Endothelial cell of umbilical vein (primary cell): ENCODE measurements around the gene C17orf67. TPM values are rescaled to one million over a fixed set of nuclear protein-coding genes. Genes with fewer than 3 reads are reported as not detected.

Source experiments
- BruUV-seq: library from RNA; stranded (reverse); fragments of 400-500 nt; replicated peaks from 2 replicates; lab custom pipeline; 2021; lab: Mats Ljungman, UMichigan
- CTCF ChIA-PET: fragments of 300-600, 350-600 bp; sonication (Branson Sonifier 250); formaldehyde crosslinking; loops from one replicate; lab custom pipeline; 2021; ENCODE audit warnings: antibody characterized with exemption, inconsistent platforms; lab: Charles Lee
- POLR2A ChIA-PET: fragments of 300-600, 350-600 bp; sonication (Branson Sonifier 250); formaldehyde crosslinking; loops from one replicate; lab custom pipeline; 2021; ENCODE audit warnings: antibody characterized with exemption, inconsistent platforms; lab: Charles Lee
- DNase-seq: peaks from one replicate; pipeline ENCODE4 v3.0.0-alpha.2; 2011; ENCODE audit warnings: low read depth, low spot score
- FAIRE-seq: peaks from 2 replicates; lab custom pipeline; 2011; peaks lifted over from hg19 to GRCh38; lab: Jason Lieb, UNC
- H2AFZ ChIP-seq: 2 replicates; pipeline ENCODE4 v1.6.0; 2012; ENCODE audit warnings: low read depth, low read length, control low read depth, inconsistent platforms
- H3K27ac ChIP-seq: 2 replicates; pipeline ENCODE4 v1.5.1; 2011; ENCODE audit warnings: low read depth, mild to moderate bottlenecking, control low read depth, low read length, moderate library complexity; ENCODE audit not compliant: insufficient read depth
- H3K27me3 ChIP-seq, 2 experiments: 2 replicates each; pipeline versions ENCODE4 v1.6.0 to v1.6.1; 2011; ENCODE audit warnings: low read length in 2 of 2, mixed read lengths in 1 of 2; ENCODE audit not compliant: control insufficient read depth in 2 of 2, insufficient read depth in 2 of 2
- H3K36me3 ChIP-seq, 2 experiments: 2 replicates in 1 of 2; 3 replicates in 1 of 2; pipeline ENCODE4 v1.5.1; 2011; ENCODE audit warnings: low read length in 2 of 2, mild to moderate bottlenecking in 1 of 2, moderate library complexity in 1 of 2; ENCODE audit not compliant: control insufficient read depth in 2 of 2, insufficient read depth in 2 of 2; ENCODE audit errors: extremely low read depth in 1 of 2
- H3K4me1 ChIP-seq: 3 replicates; pipeline ENCODE4 v1.5.1; 2011; ENCODE audit warnings: mild to moderate bottlenecking, low read length; ENCODE audit not compliant: control insufficient read depth, insufficient read depth; ENCODE audit errors: extremely low read depth
- H3K4me2 ChIP-seq: 2 replicates; pipeline ENCODE4 v1.6.1; 2011; ENCODE audit warnings: low read length, control low read depth, mixed read lengths; ENCODE audit not compliant: insufficient read depth
- H3K4me3 ChIP-seq, 3 experiments: fragments of 200-600 bp in 1 of 3; sonication (generic), shearing (Covaris generic) in 1 of 3; replicated peaks in 1 of 3; 2 replicates each; pipeline ENCODE4 v1.5.1; 2011 to 2016; ENCODE audit warnings: control low read depth in 3 of 3, low read length in 3 of 3, mild to moderate bottlenecking in 2 of 3, inconsistent platforms in 1 of 3, low read depth in 1 of 3, moderate library complexity in 1 of 3; ENCODE audit not compliant: insufficient read depth in 1 of 3
- H3K79me2 ChIP-seq: 2 replicates; pipeline ENCODE4 v1.6.0; 2012; ENCODE audit warnings: low read length, inconsistent platforms; ENCODE audit not compliant: control insufficient read depth, insufficient read depth
- H3K9ac ChIP-seq: replicated peaks from 2 replicates; pipeline ENCODE3; 2011; ENCODE audit warnings: low read length, control low read depth; ENCODE audit not compliant: insufficient read depth; ENCODE audit errors: extremely low read depth
- H3K9me1 ChIP-seq: replicated peaks from 3 replicates; pipeline ENCODE4 v1.6.0; 2011; ENCODE audit warnings: mild to moderate bottlenecking, low read length; ENCODE audit not compliant: control insufficient read depth, insufficient read depth; ENCODE audit errors: extremely low read depth
- H3K9me3 ChIP-seq: replicated peaks from 2 replicates; pipeline ENCODE4 v1.5.1; 2012; ENCODE audit warnings: low read length, inconsistent platforms; ENCODE audit not compliant: control insufficient read depth, insufficient read depth
- H4K20me1 ChIP-seq: replicated peaks from 2 replicates; pipeline ENCODE3; 2011; ENCODE audit warnings: mild to moderate bottlenecking, low read length; ENCODE audit not compliant: control insufficient read depth, insufficient read depth; ENCODE audit errors: extremely low read depth
- CTCF ChIP-seq, 2 donors: IDR thresholded peaks; 1 replicate in 1 of 2; 2 replicates in 1 of 2; pipeline ENCODE4 v1.5.1; 2011; ENCODE audit warnings: low read length in 2 of 2, mild to moderate bottlenecking in 2 of 2, moderate library complexity in 2 of 2, control low read depth in 1 of 2, inconsistent platforms in 1 of 2, low read depth in 1 of 2; ENCODE audit not compliant: insufficient read depth in 1 of 2; ENCODE audit errors: extremely low read depth in 1 of 2
- EZH2 ChIP-seq: IDR thresholded peaks from 2 replicates; pipeline ENCODE4 v1.6.1; 2012; ENCODE audit warnings: borderline replicate concordance, low read depth, mild to moderate bottlenecking, moderate library complexity, low read length, inconsistent platforms; ENCODE audit not compliant: severe bottlenecking
- FOS ChIP-seq: IDR thresholded peaks from 2 replicates; pipeline ENCODE4 v1.6.1; 2011; ENCODE audit warnings: mild to moderate bottlenecking, low read length, moderate library complexity, borderline replicate concordance; ENCODE audit not compliant: insufficient read depth
- GATA2 ChIP-seq: IDR thresholded peaks from 2 replicates; pipeline ENCODE4 v1.7.0; 2011; ENCODE audit warnings: low read depth, mild to moderate bottlenecking, moderate library complexity, mixed read lengths, low read length; ENCODE audit not compliant: insufficient read length, insufficient read depth
- JUN ChIP-seq: IDR thresholded peaks from 2 replicates; pipeline ENCODE4 v1.6.1; 2011; ENCODE audit warnings: borderline replicate concordance, low read depth; ENCODE audit not compliant: insufficient read length, insufficient read depth
- POLR2A ChIP-seq: IDR thresholded peaks from 2 replicates; pipeline ENCODE4 v1.6.1; 2012; ENCODE audit warnings: low read depth, mild to moderate bottlenecking, control low read depth, low read length
- POLR2AphosphoS5 ChIP-seq: IDR thresholded peaks from 2 replicates; pipeline ENCODE4 v1.6.1; 2012; ENCODE audit warnings: low read depth, mild to moderate bottlenecking, control low read depth, low read length, moderate library complexity; ENCODE audit not compliant: insufficient read depth
- dilution Hi-C: fragments of 300-500 bp; cut with MboI; formaldehyde crosslinking; loops from one replicate; pipeline ENCODE4 v1.15.0; 2019; ENCODE audit warnings: low sequenced_read_pairs; ENCODE audit not compliant: extremely low pct_ligation_motif_present
- intact Hi-C: fragments of 100-400 bp; cut with micrococcal nuclease; formaldehyde crosslinking; loops from one replicate; pipeline ENCODE4 v1.10.0; 2022
- polyA plus RNA-seq, 4 experiments: library from polyadenylated mRNA; depleted of rRNA in 3 of 4; stranded (reverse) in 3 of 4; unstranded in 1 of 4; fragments of >200 nt; gene quantifications; 2 replicates each; pipeline versions ENCODE4 v1.2.1 to v1.2.3, GENCODE V29; 2011 to 2012; ENCODE audit warnings: missing spikeins in 1 of 4
- total RNA-seq: library from RNA; stranded (reverse); gene quantifications from 2 replicates; pipeline ENCODE4 v1.2.3, GENCODE V29; 2021
- TF ChIP-seq, protein P1 (sequence below): IDR thresholded peaks from 2 replicates; pipeline ENCODE4 v1.6.1; 2011; ENCODE audit not compliant: insufficient read depth, insufficient read length

The C17orf67 gene
- total and polyA plus RNA-seq, 2 donors (not counting 3 experiments of a cell fraction or from before 2014, with no cell fraction given): 1.9 to 5.8 TPM

DNA sequence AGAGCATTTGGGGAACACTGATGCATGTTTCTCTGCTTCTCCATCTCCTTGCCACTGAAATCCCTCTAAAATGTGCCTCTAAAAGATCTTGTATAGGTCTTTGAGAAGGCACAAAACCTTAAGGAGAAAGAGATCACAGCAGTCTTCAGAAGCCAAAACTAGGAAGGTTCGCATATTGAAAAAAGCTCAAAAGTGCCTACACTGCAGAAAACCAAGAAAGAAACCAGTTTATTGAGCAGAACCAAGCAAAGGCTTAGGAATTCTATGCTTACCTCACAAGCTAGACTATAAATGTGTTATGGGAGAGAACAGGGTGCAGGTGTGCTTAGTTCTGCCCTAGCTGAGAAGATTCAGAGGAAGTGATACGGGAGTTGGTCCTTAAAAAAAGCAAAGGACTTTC lies 16.9 kb upstream of the C17orf67 start:
- Histone ChIP-seq H3K4me3 (no peak overlapping the region), H3K4me2 (no peak overlapping the region), H3K36me3 (peaks cover 5 to 11% of the 10 kb centered on the region in 2 experiments), H3K4me1 (peaks cover 5% of the 10 kb centered on the region), H3K9me1 (no peaks in the 10 kb centered on the region), H3K9ac (no peak overlapping the region), H2AFZ (no peak overlapping the region), H3K27me3 (no peaks in the 10 kb centered on the region), H3K9me3 (no peaks in the 10 kb centered on the region), H4K20me1 (no peaks in the 10 kb centered on the region), H3K79me2 (no peaks in the 10 kb centered on the region), H3K27ac (no peak overlapping the region)
- no TSS peak for BruUV-seq
- FAIRE-seq: no peak
- ChIA-PET POLR2A (no interaction called here), CTCF (interaction anchor here (1.0 to 3.0 kb wide), 4 partner anchors 13 to 31 kb away, joined by 4 to 14 read pairs (median 5); partner anchors contain the start of genes C17orf67 and DGKE)
- dilution Hi-C loops: no loop called here
- intact Hi-C loops: no loop called here
- no peak for DNase-seq
- no peak for TF ChIP-seq JUN
- no peak for TF ChIP-seq POLR2AphosphoS5
- TF ChIP-seq EZH2: no peak

DNA sequence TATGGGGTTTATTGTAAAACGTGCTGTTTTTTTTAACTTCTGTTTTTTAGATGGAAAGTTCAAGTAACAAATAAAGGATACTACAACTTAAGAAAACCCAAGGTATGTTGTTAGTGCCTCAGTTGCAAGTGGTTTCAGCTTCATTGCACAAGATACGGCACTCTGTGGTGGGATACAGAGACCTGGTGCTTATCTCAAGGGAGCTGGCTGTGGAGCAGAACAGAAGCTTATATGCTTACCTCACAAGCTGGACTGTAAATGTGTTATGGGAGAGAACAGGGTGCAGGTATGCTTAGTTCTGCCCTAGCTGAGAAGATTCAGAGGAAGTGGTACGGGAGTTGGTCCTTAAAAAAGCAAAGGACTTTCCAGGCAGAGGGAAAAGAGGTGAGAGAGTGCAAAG lies 15.4 kb upstream of the C17orf67 start:
- BruUV-seq: no TSS peak
- CTCF ChIA-PET: interaction anchor here (1.0 kb wide), 1 partner anchor 29 kb away, joined by 3 read pairs; no protein-coding TSS in a partner anchor

More for the DNA sequence above, 15.4 kb upstream of the C17orf67 start:
- POLR2A ChIA-PET: interaction anchor here (0.6 kb wide), 1 partner anchor 65 kb away, joined by 3 read pairs; the partner anchor contains the start of gene TRIM25
- Histone ChIP-seq H3K27me3 (no peaks in the 10 kb centered on the region), H3K9ac (no peak overlapping the region), H3K4me1 (peaks cover 5% of the 10 kb centered on the region), H2AFZ (no peak overlapping the region), H3K9me1 (no peaks in the 10 kb centered on the region), H3K9me3 (no peaks in the 10 kb centered on the region), H3K36me3 (peaks cover 5 to 11% of the 10 kb centered on the region in 2 experiments), H3K4me2 (no peak overlapping the region), H3K27ac (no peak overlapping the region), H3K4me3 (no peak overlapping the region), H3K79me2 (no peaks in the 10 kb centered on the region), H4K20me1 (no peaks in the 10 kb centered on the region)
- no peak for DNase-seq
- no peak for FAIRE-seq
- intact Hi-C loops (no loop called here), dilution Hi-C loops (no loop called here)
- TF ChIP-seq POLR2A: no peak
- TF ChIP-seq FOS: no peak
- no peak for TF ChIP-seq JUN
- TF ChIP-seq GATA2: no peak
- no peak for TF ChIP-seq POLR2AphosphoS5
- no peak for TF ChIP-seq CTCF (IDR thresholded peaks at IDR 0.05; ENCODE audit: extremely low read depth in 1 of 2, insufficient read depth in 1 of 2, low read depth in 1 of 2, low read length in 2 of 2)
- TF ChIP-seq, protein P1, sequence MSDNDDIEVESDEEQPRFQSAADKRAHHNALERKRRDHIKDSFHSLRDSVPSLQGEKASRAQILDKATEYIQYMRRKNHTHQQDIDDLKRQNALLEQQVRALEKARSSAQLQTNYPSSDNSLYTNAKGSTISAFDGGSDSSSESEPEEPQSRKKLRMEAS: no peak
